ENCODE results near the gene ELMO1. TPM values are rescaled to one million over a fixed set of nuclear protein-coding genes. Genes with fewer than 3 reads are reported as not detected.

ELMO1 gene
- total and polyA plus RNA-seq, 2 of the 13 experiments (the other 11 are each of a cell fraction or from before 2014, with no cell fraction given), result 0.11 to 0.17 TPM

GRCh38 chr7:36949711-36950600, 498.7 kb downstream of the ELMO1 start (continued):
- TF ChIP-seq ZBTB40 (IDR thresholded peaks at IDR 0.05) (no peak), ZBTB40 (CRISPR knock-in tag; IDR thresholded peaks at IDR 0.05) (no peak; the same call in 1 of the 2 replicates), MXD1 (CRISPR knock-in tag; IDR thresholded peaks at IDR 0.05) (no peak), NFIC (IDR thresholded peaks at IDR 0.05; ENCODE audit: low read length) (peak; percentile 91), ZNF574 (CRISPR knock-in tag; IDR thresholded peaks at IDR 0.05) (peak; percentile 53; the same call in 1 of the 2 replicates), ZNF331 (CRISPR knock-in tag; IDR thresholded peaks at IDR 0.05) (peak; percentile 96), ZNF737 (CRISPR knock-in tag; IDR thresholded peaks at IDR 0.05; ENCODE audit: borderline replicate concordance) (no peak), ZFP37 (CRISPR knock-in tag; IDR thresholded peaks at IDR 0.05; ENCODE audit: borderline replicate concordance) (no peak), NFE2 (CRISPR knock-in tag; IDR thresholded peaks at IDR 0.05) (no peak), LRRFIP1 (CRISPR knock-in tag; conservative IDR thresholded peaks at IDR 0.05) (no peak), GABPB1 (CRISPR knock-in tag; IDR thresholded peaks at IDR 0.05) (0 out of 2 replicates have a peak, but pooled peaks have one; percentile 14), ZNF598 (CRISPR knock-in tag; IDR thresholded peaks at IDR 0.05; ENCODE audit: borderline replicate concordance) (no peak), U2AF1 (optimal IDR thresholded peaks at IDR 0.05; ENCODE audit: low read depth, low read length) (no peak), SP2 (CRISPR knock-in tag; IDR thresholded peaks at IDR 0.05) (no peak)

Data from HepG2 (cell line).